HG02759 (cell line): ENCODE measurements around the gene STIL.
"Not testable (repeated sequence)": the region's sequence is repeated elsewhere in the genome, so short reads cannot be mapped to it uniquely, and the experiment has no call there.

Experiments used
- ATAC-seq: cut with Tn5 transposase; IDR thresholded peaks from one replicate; pipeline ENCODE4 v1.9.1; 2021; ENCODE audit warnings: mild to moderate bottlenecking, moderate library complexity; ENCODE audit not compliant: unreplicated experiment

The STIL gene

GRCh38 chr1:47323599-47324031 is 9.7 kb upstream of the STIL start:
- no peak for ATAC-seq

GRCh38 chr1:47319968-47320367 is 6.0 kb upstream of the STIL start:
- ATAC-seq = not testable (repeated sequence)

- no peak for ATAC-seq
Observed at GRCh38 chr1:47317841-47318240, 3.9 kb upstream of the STIL start.

- no peak for ATAC-seq
Observed at GRCh38 chr1:47309427-47309826, 4.5 kb downstream of the STIL start.

GRCh38 chr1:47302472-47302871 is 11.5 kb downstream of the STIL start:
- no peak for ATAC-seq

- ATAC-seq = no peak
Observed at GRCh38 chr1:47298025-47298699, 15.8 kb downstream of the STIL start.

- ATAC-seq = no peak
Observed at GRCh38 chr1:47295579-47295978, 18.4 kb downstream of the STIL start.

GRCh38 chr1:47294863-47295262 is 19.1 kb downstream of the STIL start:
- ATAC-seq = not testable (repeated sequence)

GRCh38 chr1:47288116-47288515 is 25.8 kb downstream of the STIL start:
- ATAC-seq = not testable (repeated sequence)

- no peak for ATAC-seq
Observed at GRCh38 chr1:47280142-47280541, 33.8 kb downstream of the STIL start.

- ATAC-seq = no peak
Observed at GRCh38 chr1:47276850-47277249, 37.1 kb downstream of the STIL start.

- not testable (repeated sequence) for ATAC-seq
Observed at GRCh38 chr1:47275811-47276210, 38.1 kb downstream of the STIL start.

- not testable (repeated sequence) for ATAC-seq
Observed at GRCh38 chr1:47265529-47265928, 48.4 kb downstream of the STIL start.

GRCh38 chr1:47262787-47263413 is 51.0 kb downstream of the STIL start:
- ATAC-seq = peak; percentile 67

- ATAC-seq = no peak
Observed at GRCh38 chr1:47257224-47257623, 56.7 kb downstream of the STIL start.

GRCh38 chr1:47252795-47253194 is 61.2 kb downstream of the STIL start:
- no peak for ATAC-seq

- no peak for ATAC-seq
Observed at GRCh38 chr1:47252369-47252768, 61.6 kb downstream of the STIL start.

GRCh38 chr1:47249755-47250154 is 64.2 kb downstream of the STIL start:
- no peak for ATAC-seq

- no peak for ATAC-seq
Observed at GRCh38 chr1:47244339-47244862, 69.5 kb downstream of the STIL start.

GRCh38 chr1:47243910-47244309 is 70.0 kb downstream of the STIL start:
- ATAC-seq = no peak

GRCh38 chr1:47241114-47242113 is 72.5 kb downstream of the STIL start:
- no peak for ATAC-seq
